HG02798 (cell line): ENCODE results near the gene MZT2B.
"Not testable (repeated sequence)": the region's sequence is repeated elsewhere in the genome, so short reads cannot be mapped to it uniquely, and the experiment has no call there.

Experiments used
- ATAC-seq: cut with Tn5 transposase; IDR thresholded peaks from one replicate; pipeline ENCODE4 v1.9.1; 2021; ENCODE audit warnings: mild to moderate bottlenecking; ENCODE audit not compliant: unreplicated experiment, poor library complexity

MZT2B gene

GRCh38 chr2:130169163-130169562, 12.9 kb upstream of the MZT2B start:
- not testable (repeated sequence) for ATAC-seq

GRCh38 chr2:130169896-130170295, 12.2 kb upstream of the MZT2B start:
- no peak for ATAC-seq

DNA sequence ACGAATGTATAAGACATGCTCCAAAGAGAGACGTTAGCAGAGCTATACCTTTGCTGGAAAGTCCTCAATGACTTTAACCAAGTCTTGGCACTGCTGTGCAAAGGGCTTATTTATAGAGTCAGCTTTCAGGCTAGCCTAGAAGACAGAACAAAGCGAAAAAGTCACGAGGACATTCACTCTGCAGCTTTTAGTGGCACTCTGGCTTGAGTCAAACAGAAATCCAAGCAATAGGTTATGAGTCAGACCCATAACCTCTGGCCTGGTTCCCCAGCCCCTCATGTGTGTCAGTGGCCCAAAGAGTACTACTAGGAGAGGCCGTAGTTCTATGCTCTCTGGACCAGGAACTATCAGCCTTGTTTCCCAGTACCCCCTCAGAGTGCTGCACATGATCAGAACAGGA, 7.2 kb upstream of the MZT2B start:
- peak; percentile 82 for ATAC-seq

DNA sequence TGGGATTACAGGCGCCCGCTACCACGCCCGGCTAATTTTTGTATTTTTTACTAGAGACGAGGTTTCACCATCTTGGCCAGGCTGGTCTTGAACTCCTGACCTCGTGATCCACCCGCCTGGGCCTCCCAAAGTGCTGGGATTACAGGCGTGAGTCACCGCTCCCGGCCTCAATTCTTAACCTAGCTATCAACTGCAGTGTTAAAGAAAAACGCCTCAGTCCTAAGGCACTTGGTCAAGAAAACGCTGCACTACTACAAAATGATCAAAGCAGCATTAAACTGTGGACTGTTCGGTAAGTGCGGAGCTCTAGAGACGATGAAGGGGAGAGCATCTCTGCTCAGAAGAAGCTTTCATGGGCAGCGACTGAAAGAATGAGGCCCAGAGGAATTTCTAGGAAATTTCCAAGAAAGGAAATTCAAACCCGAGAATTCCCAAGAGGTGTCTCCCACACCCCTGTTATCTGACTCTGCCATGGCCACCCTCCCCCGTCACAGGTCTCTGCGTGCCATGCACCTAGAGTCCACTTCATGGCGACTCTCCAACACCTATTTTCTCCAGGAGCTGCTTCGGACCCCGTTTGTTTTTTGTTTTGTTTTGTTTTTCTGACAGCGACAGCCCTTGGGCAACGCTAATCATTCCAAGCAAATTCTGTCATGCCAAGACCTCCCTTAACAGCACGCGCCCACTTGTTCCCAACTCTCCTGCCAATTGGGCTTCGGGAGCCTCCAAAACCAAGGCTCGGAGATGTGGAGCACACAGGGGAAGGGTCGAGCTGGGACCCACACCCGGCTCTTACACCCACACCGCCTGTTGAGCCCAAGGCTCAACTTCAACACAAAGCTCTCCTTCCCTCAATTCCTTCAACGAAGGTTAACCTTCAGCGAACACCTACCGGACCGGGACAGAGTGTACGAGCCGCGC, 1.4 kb upstream of the MZT2B start:
- ATAC-seq, result not testable (repeated sequence)

DNA sequence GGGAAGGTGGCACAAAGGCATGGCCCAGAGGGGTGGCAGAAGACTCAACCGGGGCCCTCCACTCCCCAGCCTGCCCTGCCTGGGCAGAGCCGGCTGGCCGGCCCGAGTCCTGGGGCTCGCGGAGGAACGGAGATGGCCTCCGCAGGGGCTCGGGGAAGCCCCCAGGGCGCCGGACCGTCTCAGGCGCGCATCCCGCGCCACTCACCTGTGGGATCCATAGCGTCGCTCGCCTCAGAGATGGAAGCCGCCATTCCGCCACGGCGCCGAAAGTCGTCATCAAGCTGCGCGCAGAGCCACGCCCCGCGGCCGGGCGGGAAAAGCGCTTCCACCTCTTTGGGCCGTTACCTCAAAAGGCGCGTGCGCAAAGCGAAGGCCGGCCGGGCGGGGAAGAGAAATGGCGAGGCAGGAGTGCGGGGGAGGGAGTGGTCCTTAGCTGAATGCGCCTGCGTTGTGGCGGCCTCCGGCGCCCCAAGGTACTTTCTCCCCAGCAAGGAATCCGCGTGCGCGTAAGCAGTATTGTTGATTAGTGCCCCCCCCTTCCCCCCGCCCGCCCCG, 660 bp upstream of the MZT2B start, which contains the start of gene SMPD4:
TSS of gene SMPD4 (minus strand) at position 278 of the 555 bp plus-strand sequence. CDS start 5,010 bp downstream, outside the sequence.
- ATAC-seq, result peak; percentile 68

GRCh38 chr2:130182826-130183511, 907 bp downstream of the MZT2B start:
- ATAC-seq, result not testable (repeated sequence)

DNA sequence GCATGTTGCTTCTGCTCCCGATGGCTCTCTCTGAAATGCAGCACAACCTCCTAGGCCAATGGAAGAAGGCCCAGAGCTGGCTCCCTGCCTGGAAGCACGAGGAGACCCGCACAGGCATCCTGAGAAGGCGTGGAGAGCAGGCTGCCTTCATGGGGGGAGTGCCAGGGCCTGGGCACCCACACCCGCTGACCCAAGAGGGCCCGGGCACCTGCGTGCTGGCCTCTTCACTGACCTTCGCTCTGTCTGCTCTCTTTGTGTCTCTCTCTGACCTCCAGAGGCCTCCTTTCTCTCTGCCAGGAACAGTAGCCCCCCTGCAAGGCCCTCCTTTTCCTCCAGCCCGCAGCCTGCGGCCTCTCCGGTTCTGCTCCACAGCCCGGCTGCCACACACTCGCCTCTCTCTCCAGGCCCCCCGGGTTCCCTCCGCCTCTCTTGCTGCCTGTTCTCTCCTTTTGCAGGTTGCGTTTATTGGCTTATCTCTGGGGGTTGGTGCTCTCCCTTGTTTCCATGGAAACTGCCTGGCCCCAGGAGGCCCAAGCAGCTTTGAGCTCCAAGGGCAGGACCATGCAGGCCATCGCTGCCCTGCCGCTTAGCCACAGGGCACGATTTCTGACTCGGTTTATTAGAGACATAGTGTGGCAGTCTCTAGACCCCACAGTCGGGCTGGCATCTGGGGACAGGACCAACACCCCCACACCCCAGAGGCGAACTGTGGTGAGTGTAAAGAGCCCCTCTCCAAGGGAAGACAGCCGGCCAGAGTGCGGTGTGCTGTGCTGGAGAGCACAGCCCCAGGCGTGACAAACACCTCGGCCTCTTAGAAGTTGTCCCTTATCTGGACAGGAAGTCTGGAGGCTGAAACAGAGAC, 1.7 kb downstream of the MZT2B start:
- ATAC-seq, result no peak

- ATAC-seq, result no peak
Measured at GRCh38 chr2:130185436-130185835, 3.4 kb downstream of the MZT2B start.

- no peak for ATAC-seq
Measured at GRCh38 chr2:130185896-130186295, 3.8 kb downstream of the MZT2B start.

DNA sequence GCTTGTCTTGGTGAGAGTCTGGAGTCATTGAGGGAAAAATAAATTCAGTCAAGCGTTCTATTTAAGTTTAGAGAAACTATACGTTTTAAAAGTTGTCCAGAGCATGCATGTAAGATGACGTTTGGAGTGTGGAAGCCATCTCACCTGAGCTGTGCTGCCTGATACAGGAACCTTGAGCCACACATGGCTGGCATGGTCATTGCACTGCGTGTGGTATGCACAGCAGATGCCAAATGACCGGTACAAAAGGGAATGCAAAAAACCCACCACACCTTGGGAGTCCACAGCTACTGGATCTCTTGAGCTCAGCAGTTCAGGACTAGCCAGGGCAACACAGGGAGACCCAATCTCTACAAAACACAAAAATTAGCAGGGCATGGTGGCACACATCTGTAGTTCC, 4.3 kb downstream of the MZT2B start:
- no peak for ATAC-seq

DNA sequence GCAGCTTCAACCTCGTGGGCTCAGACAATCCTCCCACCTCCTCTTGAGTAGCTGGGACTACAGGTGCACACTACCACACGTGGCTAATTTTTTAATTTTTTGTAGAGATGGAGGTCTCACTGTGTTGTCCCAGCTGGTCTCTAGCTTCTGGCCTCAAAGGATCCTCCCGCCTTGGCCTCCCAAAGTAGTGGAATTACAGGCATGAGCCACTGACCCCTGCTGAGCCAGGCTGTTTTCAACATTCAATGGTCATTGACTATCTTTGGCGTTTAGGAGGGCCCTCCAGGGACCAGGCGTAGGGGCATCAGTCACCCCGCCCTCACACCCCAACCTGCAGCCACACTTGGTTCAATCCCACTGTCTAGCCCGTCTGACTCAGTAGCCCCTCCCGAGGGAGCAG, 5.2 kb downstream of the MZT2B start:
- no peak for ATAC-seq

- not testable (repeated sequence) for ATAC-seq
Measured at GRCh38 chr2:130187859-130188792, 6.1 kb downstream of the MZT2B start.

DNA sequence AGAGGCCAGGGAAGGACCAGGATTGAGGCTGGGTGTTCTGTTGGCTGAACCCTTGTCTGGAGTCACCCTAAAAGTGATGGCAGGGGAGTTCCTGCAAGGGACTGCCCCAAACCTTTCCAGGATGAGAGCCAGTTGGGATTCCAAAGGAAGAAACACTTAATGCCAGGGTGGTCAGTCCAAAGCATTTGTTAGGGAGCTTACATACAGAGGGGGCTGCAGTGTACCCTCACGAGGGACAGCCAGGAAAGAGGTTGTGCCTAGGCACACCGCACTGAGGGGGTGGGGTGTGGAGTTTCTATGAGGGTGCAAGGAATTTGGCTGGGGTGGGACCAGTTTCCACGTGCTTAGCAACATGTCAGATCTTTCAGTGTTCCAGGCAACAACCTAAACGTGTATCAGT, 6.9 kb downstream of the MZT2B start:
- not testable (repeated sequence) for ATAC-seq

DNA sequence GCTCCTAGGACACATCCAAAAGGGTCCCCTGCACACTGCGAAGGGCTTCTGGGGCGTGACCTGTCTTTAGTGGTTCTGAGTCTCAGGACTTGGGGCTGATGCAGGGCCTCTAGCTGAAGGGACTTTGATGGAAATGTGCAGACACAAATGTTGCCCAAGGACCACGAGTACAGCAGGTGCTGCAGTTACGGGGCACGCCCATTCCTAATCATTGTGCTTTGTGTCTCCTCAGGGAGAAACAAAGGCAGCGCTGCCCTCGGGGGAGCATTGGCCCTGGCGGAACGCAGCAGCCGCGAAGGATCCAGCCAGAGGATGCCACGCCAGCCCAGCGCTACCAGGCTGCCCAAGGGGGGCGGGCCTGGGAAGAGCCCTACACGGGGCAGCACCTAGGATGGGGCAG, 8.2 kb downstream of the MZT2B start:
- ATAC-seq, result no peak

GRCh38 chr2:130191319-130191718, 9.3 kb downstream of the MZT2B start:
- not testable (repeated sequence) for ATAC-seq

DNA sequence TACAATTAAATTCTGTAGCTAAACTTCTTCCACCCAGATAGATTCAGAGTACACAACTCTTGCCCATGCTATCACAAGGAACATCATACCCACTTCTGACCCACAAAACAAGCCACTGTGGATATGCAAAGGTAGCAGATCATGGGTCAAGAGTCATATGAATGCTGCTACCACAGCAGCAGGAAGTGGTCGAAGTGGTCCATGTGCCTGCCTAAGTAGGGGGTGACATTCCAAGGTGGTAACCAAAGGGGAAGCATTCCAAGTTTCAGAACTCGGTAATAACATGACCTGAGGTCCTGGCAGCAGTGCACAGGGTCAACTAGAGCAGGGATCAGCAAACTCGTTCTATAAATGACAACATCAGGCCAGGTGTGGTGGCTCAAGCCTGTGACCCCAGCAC, 10.4 kb downstream of the MZT2B start:
- not testable (repeated sequence) for ATAC-seq

- not testable (repeated sequence) for ATAC-seq
Measured at GRCh38 chr2:130193824-130194223, 11.8 kb downstream of the MZT2B start.

GRCh38 chr2:130195089-130195635, 13.1 kb downstream of the MZT2B start:
- ATAC-seq, result not testable (repeated sequence)

DNA sequence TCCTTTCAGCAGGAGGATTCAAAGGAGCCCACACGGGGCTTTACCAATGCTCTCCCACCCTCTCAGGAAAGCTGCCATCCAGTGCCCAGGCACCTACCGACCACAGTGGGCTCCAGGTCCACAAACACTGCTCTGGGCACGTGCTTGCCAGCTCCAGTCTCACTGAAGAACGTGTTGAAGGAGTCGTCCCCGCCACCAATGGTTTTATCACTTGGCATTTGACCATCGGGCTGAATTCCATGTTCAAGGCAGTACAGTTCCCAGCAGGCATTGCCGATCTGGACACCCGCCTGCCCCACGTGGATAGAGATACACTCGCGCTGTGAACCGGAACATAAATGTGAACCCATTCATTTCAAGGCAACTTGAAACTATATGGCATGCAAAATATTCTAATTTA, 14.0 kb downstream of the MZT2B start:
- not testable (repeated sequence) for ATAC-seq
